COLO829 (cell line): ENCODE measurements around the gene CTPS1.

Experiments used
- DNase-seq: peaks from one replicate; pipeline ENCODE4 v3.0.0; 2012; ENCODE audit warnings: low spot score

Gene CTPS1

GRCh38 chr1:40997096-40997495, 17.6 kb downstream of the CTPS1 start:
- no peak for DNase-seq

- DNase-seq, result no peak
These were observed 19.2 kb downstream of the CTPS1 start for GRCh38 chr1:40998668-40999067.

GRCh38 chr1:41003127-41003639, 23.7 kb downstream of the CTPS1 start:
- no peak for DNase-seq

- peak; percentile 98 for DNase-seq
These were observed 24.2 kb downstream of the CTPS1 start for GRCh38 chr1:41003640-41004220.

GRCh38 chr1:41005876-41006275, 26.4 kb downstream of the CTPS1 start:
- no peak for DNase-seq

- DNase-seq, result no peak
These were observed 27.7 kb downstream of the CTPS1 start for GRCh38 chr1:41006942-41007865.

GRCh38 chr1:41009466-41009865, 30.0 kb downstream of the CTPS1 start:
- DNase-seq, result no peak

GRCh38 chr1:41010345-41010744, 30.8 kb downstream of the CTPS1 start:
- no peak for DNase-seq

- DNase-seq, result no peak
These were observed 33.5 kb downstream of the CTPS1 start for GRCh38 chr1:41013024-41013423.

- no peak for DNase-seq
These were observed 34.3 kb downstream of the CTPS1 start for GRCh38 chr1:41013796-41014195.

- DNase-seq, result no peak
These were observed 35.4 kb downstream of the CTPS1 start for GRCh38 chr1:41014871-41015270.

- DNase-seq, result no peak
These were observed 35.9 kb downstream of the CTPS1 start for GRCh38 chr1:41015281-41015896.

- DNase-seq, result no peak
These were observed 36.5 kb downstream of the CTPS1 start for GRCh38 chr1:41015897-41016470.

- no peak for DNase-seq
These were observed 37.9 kb downstream of the CTPS1 start for GRCh38 chr1:41017141-41018017.

- no peak for DNase-seq
These were observed 38.5 kb downstream of the CTPS1 start for GRCh38 chr1:41018018-41018410.

GRCh38 chr1:41019353-41019745, 39.9 kb downstream of the CTPS1 start:
- DNase-seq, result no peak

- no peak for DNase-seq
These were observed 40.6 kb downstream of the CTPS1 start for GRCh38 chr1:41020109-41020576.

- DNase-seq, result no peak
These were observed 41.2 kb downstream of the CTPS1 start for GRCh38 chr1:41020654-41021053.

GRCh38 chr1:41021526-41022308, 42.2 kb downstream of the CTPS1 start, which contains the start of gene SLFNL1:
Gene SLFNL1 (minus strand): TSS chr1:41021725. CDS start chr1:41020660, 1,065 bp downstream.
- no peak for DNase-seq

GRCh38 chr1:41022424-41022823, 42.9 kb downstream of the CTPS1 start:
- DNase-seq, result no peak
